ENCODE measurements around the gene TBL1XR1.

Gene TBL1XR1

GRCh38 chr3:177181418-177181817 is 15.9 kb downstream of the TBL1XR1 start:
- TF ChIP-seq CTCF (IDR thresholded peaks at IDR 0.05; ENCODE audit: insufficient read depth, low read depth, low read length, missing control alignments), result no peak
- H3K4me3 ChIP-seq (ENCODE audit: low read length), result no peak overlapping the region
- no peak for DNase-seq (ENCODE audit: low read depth)

- DNase-seq (ENCODE audit: low read depth), result no peak
- no peak for TF ChIP-seq CTCF (IDR thresholded peaks at IDR 0.05; ENCODE audit: insufficient read depth, low read depth, low read length, missing control alignments)
- H3K4me3 ChIP-seq (ENCODE audit: low read length), result no peak overlapping the region
These were observed 16.8 kb downstream of the TBL1XR1 start for GRCh38 chr3:177180506-177180905.

GRCh38 chr3:177179281-177180067 is 17.8 kb downstream of the TBL1XR1 start:
- peak; percentile 75 for DNase-seq (ENCODE audit: low read depth)
- no peak for TF ChIP-seq CTCF (IDR thresholded peaks at IDR 0.05; ENCODE audit: insufficient read depth, low read depth, low read length, missing control alignments)
- H3K4me3 ChIP-seq (ENCODE audit: low read length), result no peak overlapping the region

- H3K4me3 ChIP-seq (ENCODE audit: low read length), result peak overlapping the region; percentile 39
- no peak for TF ChIP-seq CTCF (IDR thresholded peaks at IDR 0.05; ENCODE audit: insufficient read depth, low read depth, low read length, missing control alignments)
- DNase-seq (ENCODE audit: low read depth), result peak; percentile 85
These were observed 19.5 kb downstream of the TBL1XR1 start for GRCh38 chr3:177177749-177178221.

GRCh38 chr3:177174607-177175170 is 22.6 kb downstream of the TBL1XR1 start:
- H3K4me3 ChIP-seq (ENCODE audit: low read length), result no peak overlapping the region
- no peak for TF ChIP-seq CTCF (IDR thresholded peaks at IDR 0.05; ENCODE audit: insufficient read depth, low read depth, low read length, missing control alignments)
- DNase-seq (ENCODE audit: low read depth), result no peak

GRCh38 chr3:177169936-177170722 is 27.2 kb downstream of the TBL1XR1 start:
- no peak for TF ChIP-seq CTCF (IDR thresholded peaks at IDR 0.05; ENCODE audit: insufficient read depth, low read depth, low read length, missing control alignments)
- H3K4me3 ChIP-seq (ENCODE audit: low read length), result no peak overlapping the region
- DNase-seq (ENCODE audit: low read depth), result peak; percentile 68

Measured in epithelial cell of esophagus (primary cell).